Activated naive CD4-positive, alpha-beta T cell treated with anti-CD3 and anti-CD28 coated beads, Interleukin-2, amount 50 U/mL, for 72 hours (primary cell): ENCODE results near the gene KANK2. TPM values are rescaled to one million over a fixed set of nuclear protein-coding genes. Genes with fewer than 3 reads are reported as not detected.
"Not testable (repeated sequence)": the region's sequence is repeated elsewhere in the genome, so short reads cannot be mapped to it uniquely, and the experiment has no call there.

Experiments
- ATAC-seq, 2 donors: fragments of 150-1000 bp; cut with Tn5 transposase; 2 replicates each; pipeline ENCODE4 v1.10.0; 2021; ENCODE audit warnings: mild to moderate bottlenecking in 2 of 2, moderate library complexity in 2 of 2
- DNase-seq, 2 donors: peaks; one replicate each; pipeline ENCODE4 v3.0.0; 2021 to 2022; ENCODE audit warnings: low spot score in 2 of 2
- H3K27ac Mint-ChIP-seq, 2 donors: one replicate each; pipeline ENCODE4 v1.8.0; 2022; ENCODE audit warnings: mild to moderate bottlenecking in 2 of 2, mixed read lengths in 2 of 2
- H3K36me3 Mint-ChIP-seq, 2 donors: one replicate each; pipeline ENCODE4 v1.8.0; 2022; ENCODE audit warnings: mixed read lengths in 2 of 2
- H3K9me3 Mint-ChIP-seq, 2 donors: one replicate each; pipeline ENCODE4 v1.8.0; 2022; ENCODE audit warnings: mixed read lengths in 2 of 2
- total RNA-seq, 2 donors: library from RNA; stranded (reverse); gene quantifications; one replicate each; pipeline ENCODE4 v1.2.3, GENCODE V29; 2022

KANK2 gene
- total RNA-seq, 2 donors from 2014 or later: 1.6 to 5.5 TPM

DNA sequence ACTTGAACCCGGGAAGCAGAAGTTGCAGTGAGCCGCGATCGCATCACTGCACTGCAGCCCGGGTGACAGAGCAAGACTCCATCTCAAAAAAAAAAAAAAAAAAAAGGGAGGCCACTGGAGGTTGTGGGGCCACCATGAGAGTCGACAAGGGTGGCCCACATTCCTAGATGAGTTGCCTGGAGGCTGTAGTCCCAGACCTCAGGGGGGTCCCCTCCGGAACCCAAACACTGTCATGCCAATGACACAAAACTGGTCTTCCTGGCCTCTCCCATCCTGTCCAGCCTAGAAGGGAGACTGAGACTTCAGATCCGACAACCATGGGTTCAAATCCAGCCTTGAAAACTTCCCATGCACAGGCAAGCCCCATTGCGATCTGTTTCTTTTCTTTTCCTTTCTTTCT is 56.4 kb downstream of the KANK2 start:
- H3K36me3 Mint-ChIP-seq: peaks cover 7% of the 10 kb centered on the region in 2 donors
- no peak overlapping the region for H3K27ac Mint-ChIP-seq
- H3K9me3 Mint-ChIP-seq: no peaks in the 10 kb centered on the region
- no peak for ATAC-seq
- no peak for DNase-seq

DNA sequence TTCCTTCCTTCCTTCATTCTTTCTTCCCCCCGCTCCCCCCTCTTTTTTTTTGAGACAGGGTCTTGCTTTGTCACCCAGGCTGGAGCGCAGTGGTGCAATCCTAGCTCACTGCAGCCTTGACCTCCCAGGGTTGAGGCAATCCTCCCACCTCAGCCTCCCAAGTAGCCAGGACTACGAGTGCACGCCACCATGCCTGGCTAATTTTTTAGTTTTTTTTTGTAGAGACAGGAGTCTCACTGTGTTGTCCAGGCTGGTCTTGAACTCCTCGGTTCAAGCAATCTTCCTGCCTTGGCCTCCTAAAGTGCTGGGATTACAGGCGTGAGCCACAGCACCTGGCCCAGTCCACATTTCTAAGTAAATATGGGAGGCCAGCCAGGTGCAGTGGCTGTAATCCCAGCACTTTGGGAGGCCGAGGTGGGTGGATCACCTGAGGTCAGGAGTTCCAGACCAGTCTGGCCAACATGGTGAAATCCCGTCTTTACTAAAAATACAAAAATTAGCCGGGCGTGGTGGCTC is 57.3 kb downstream of the KANK2 start:
- not testable (repeated sequence) for H3K36me3 Mint-ChIP-seq, H3K27ac Mint-ChIP-seq, ATAC-seq, DNase-seq, H3K9me3 Mint-ChIP-seq

DNA sequence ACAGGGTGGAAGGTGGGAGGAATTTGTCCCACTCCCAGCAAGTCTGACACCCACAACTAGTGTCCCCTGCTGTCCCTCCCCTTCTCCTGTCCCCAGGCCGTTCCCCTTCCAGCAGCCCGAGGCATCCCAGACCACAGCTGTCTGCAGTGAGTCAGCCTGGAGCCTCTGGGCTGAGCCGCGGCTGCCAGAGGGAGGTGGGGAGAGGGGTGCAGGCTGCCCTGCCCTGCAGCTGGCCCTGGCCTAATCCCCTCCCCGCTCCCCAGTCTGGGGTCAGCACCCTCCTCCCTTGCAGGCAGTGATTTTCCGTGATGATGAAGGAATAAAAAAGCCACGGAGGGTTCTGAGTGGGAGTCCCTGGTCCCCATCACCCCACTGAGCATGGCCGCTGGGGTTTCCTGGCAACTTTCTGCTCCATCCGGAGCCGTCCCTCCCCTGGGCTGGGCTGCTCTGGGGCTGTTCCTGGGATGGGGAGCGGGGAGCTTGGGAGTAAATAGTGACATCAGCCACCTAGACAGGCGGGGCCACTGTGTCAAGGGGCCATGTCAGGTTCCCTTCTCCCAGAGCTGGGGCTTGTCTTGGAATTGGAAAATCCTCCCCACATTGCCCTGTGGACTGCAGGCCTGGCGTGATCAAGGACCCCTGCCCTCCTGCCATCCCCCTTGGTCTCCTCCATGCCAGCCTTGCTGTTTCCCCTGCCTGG is 58.6 kb downstream of the KANK2 start:
- no peak for DNase-seq
- Mint-ChIP-seq H3K27ac (no peak overlapping the region), H3K9me3 (no peaks in the 10 kb centered on the region), H3K36me3 (no peaks in the 10 kb centered on the region)
- ATAC-seq: peak; percentile 16 to 33

DNA sequence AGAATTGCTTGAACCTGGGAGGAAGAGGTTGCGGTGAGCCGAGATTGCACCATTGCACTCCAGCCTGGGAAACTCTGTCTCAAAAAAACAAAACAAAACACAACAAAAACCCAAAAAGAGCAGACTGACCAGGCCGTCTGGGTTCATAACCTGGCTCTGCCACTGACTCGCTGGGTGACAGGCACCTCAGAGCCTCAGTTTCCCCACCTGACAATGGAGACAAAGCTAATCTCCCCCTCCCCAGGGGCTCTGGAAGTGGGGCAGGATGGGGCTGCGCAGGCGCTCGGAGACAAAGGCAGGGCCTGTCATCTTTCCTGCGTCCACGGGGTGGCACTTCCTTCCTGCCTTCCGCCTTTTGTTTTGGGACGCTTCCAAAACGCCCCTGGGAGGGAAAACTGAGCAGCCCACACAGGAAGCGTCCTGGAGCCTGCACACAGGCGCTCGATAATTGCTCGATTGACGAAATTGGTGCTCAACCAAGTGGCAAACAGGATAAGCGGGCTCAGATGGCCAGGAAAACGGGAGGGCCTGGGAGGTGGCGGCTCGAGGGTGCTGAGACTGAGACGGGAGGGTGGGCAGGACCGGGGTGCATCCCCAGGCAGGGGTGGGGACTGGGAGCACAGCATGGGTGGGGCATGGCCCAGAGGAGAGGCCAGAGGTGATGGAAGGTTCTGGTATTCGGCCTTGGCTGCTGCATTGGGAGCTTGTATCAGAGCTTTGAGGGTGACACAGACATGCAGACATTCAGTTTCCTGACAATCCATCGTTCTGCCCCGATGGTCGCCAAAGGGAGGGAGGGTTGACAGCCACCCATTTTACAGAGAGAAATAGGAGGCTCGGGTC is 59.6 kb downstream of the KANK2 start:
- Mint-ChIP-seq H3K9me3 (no peaks in the 10 kb centered on the region), H3K36me3 (no peaks in the 10 kb centered on the region), H3K27ac (peak overlapping the region; percentile 69 to 93)
- ATAC-seq: peak; percentile 56 to 65
- peak in 1 of 2 donors; percentile 41 for DNase-seq

DNA sequence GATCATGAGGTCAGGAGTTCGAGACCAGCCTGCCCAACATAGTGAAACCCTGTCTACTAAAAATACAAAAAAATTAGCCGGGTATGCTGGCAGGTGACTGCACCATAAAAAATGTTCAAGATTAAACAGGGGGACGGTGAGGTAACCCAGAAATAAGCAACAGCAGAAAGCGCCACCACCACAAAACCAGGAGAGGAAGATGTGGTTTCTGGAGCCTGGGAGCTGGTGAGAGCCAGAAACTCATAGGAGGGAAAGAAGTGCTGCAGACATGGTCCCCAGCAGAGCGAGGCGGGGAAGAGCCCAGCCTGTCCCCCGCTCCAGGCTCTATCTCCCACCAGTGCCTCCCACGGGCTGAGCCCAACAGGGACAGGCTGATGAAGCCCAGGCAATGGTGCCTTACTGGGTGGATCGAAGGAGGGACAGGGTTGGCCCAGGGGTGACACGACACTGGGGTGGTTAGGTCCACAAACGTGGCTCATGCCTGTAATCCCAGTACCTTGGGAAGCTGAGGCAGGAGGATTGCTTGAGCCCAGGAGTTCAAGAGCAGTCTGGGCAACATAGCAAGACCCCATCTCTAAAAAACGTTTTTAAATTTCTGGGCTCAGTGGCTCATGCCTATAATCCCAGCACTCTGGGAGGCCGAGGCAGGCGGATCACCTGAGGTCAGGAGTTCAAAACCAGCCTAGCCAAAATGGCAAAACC is 60.8 kb downstream of the KANK2 start:
- Mint-ChIP-seq H3K9me3 (no peaks in the 10 kb centered on the region), H3K36me3 (peaks cover 0 to 7% of the 10 kb centered on the region in 2 donors), H3K27ac (peak overlapping the region; percentile 69 to 70)
- ATAC-seq (no peak), DNase-seq (no peak)

DNA sequence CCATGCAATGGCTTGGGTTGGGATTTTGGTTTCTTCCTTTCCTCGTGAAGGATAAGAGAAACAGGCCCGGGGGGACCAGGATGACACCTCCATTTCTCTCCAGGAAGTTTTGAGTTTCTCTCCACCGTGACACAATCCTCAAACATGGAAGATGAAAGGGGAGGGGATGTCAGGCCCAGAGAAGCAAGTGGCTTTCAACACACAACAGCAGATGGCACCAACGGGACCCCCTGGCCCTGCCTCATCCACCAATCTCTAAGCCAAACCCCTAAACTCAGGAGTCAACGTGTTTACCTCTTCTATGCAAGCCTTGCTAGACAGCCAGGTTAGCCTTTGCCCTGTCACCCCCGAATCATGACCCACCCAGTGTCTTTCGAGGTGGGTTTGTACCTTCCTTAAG is 65.9 kb downstream of the KANK2 start:
- peaks cover 0 to 29% of the 10 kb centered on the region in 2 donors for H3K36me3 Mint-ChIP-seq
- no peak overlapping the region for H3K27ac Mint-ChIP-seq
- DNase-seq: no peak
- no peak for ATAC-seq
- no peaks in the 10 kb centered on the region for H3K9me3 Mint-ChIP-seq

DNA sequence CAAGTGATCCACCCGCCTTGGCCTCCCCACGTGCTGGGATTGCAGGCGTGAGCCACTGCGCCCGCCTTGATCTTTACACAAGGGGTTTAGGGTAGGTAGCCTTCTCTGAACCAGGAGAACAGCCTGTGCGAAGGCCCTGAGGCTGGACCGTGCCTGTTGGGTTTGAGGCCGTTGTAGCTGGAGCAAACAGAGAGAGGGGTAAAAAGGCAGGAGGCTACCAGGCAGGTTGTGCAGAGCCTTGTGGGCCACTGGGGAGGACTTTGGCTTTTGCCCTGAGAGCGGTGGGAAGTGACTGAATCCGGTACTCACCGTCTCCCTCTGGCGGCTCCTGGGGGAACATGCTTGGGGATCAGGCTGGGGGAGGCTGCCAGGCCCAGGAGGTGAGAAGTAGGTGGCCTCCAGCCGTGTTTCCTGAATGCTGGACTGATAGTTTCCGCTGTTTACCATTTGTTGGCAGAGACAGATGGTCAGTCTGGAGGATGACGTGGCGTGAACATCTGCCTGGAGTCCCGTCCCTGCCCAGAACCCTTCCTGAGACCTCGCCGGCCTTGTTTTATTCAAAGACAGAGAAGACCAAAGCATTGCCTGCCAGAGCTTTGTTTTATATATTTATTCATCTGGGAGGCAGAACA is 66.4 kb downstream of the KANK2 start:
- peak; percentile 70 to 76 for ATAC-seq
- H3K27ac Mint-ChIP-seq: peak overlapping the region; percentile 76 to 93
- no peaks in the 10 kb centered on the region for H3K9me3 Mint-ChIP-seq
- H3K36me3 Mint-ChIP-seq: peaks cover 0 to 34% of the 10 kb centered on the region in 2 donors
- peak; percentile 68 to 75 for DNase-seq

DNA sequence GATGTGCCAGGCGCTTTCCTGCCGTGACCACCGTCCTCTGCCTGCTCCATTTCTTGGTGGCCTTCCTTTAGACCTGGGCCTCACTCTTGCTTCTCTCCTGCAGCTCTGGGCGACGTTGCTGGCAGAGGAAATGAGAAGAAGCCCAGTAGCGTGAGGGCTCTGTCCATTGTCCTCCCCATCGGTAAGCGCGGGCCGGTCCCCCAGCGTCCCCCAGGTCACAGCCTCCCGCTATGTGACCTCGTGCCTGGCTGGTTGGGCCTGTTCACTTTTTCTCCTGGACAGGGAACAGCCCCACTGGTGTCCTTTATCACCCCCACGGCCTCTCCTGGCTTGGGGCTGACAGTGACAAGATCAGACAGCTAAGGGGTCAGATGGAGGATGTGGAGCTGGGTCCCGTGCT is 69.4 kb downstream of the KANK2 start:
- ATAC-seq: no peak
- no peak for DNase-seq
- H3K36me3 Mint-ChIP-seq: peaks cover 0 to 34% of the 10 kb centered on the region in 2 donors
- no peaks in the 10 kb centered on the region for H3K9me3 Mint-ChIP-seq
- H3K27ac Mint-ChIP-seq: peak overlapping the region in 1 of 2 donors; percentile 82

DNA sequence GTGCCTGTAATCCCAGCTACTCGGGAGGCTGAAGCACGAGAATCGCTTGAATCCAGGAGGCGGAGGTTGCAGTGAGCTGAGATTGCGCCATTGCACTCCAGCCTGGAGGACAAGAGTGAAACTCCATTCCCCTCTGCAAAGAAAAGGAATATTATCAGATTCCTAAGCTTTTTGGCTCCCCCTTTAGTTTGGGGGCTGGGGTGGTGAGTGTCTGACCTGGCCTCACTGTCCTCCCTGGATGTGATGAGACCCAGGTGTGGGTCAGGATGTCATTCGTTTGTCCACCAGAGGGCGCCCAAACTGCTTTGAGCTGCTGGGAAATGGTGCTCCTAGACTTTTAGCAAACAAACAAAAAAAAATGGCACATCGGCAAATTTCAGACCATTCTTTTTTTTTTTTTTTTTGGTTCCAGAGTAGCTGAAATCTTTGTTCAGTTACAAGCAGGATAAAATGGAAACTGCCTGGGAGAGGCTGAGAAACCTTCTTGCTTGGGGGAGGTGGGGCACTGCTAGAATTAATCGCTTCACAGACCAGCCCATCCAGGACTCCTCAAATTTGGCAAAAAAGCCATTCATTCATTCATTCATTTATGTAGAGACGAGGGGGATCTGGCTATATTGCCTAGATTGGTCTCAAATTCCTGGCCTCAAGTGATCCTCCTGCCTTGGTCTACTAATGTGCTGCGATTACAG is 71.2 kb downstream of the KANK2 start:
- no peaks in the 10 kb centered on the region for H3K9me3 Mint-ChIP-seq
- peak in 1 of 2 donors; percentile 82 for DNase-seq
- H3K27ac Mint-ChIP-seq: no peak overlapping the region
- peaks cover 0 to 24% of the 10 kb centered on the region in 2 donors for H3K36me3 Mint-ChIP-seq
- peak; percentile 73 to 76 for ATAC-seq

DNA sequence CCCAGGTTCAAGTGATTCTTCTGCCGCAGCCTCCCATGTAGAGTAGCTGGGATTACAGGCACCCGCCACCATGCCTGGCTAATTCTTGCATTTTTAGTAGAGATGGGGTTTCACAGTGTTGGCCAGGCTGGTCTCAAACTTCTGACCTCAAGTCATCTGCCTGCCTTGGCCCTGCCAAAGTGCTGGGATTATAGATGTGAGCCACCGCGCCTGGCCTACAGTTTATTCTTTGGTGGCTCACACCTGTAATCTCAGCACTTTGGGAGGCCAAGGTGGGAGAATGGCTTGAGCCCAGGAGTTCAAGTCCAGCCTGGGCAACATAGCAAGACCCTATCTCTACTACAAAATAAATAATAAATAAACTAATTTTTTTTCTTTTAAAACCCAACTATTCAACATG is 73.2 kb downstream of the KANK2 start:
- ATAC-seq, DNase-seq, H3K9me3 Mint-ChIP-seq: not testable (repeated sequence)
- H3K36me3 Mint-ChIP-seq: peaks cover 17 to 26% of the 10 kb centered on the region in 2 donors
- peak overlapping the region in 1 of 2 donors; percentile 29 for H3K27ac Mint-ChIP-seq

DNA sequence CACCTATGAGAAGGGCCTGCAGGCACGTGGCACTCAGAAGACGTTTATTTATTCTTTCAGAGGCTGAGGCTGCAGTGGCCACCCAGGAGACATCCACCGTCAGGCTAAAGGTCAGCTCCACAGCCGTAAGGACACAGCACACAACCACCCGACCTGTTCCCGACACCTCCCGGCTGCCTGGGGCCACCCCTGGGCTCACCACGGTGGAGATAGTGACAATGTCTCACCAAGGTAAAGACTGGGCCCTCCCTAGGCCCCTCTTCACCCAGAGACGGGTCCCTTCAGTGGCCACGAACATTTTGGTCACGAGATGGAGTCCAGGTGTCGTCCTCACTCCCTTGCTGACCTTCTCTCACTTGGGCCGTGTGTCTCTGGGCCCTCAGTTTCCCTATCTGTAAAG is 74.2 kb downstream of the KANK2 start:
- Mint-ChIP-seq H3K9me3 (no peaks in the 10 kb centered on the region), H3K27ac (peak overlapping the region in 1 of 2 donors; percentile 89), H3K36me3 (peaks cover 17 to 31% of the 10 kb centered on the region in 2 donors)
- DNase-seq (no peak), ATAC-seq (no peak)

DNA sequence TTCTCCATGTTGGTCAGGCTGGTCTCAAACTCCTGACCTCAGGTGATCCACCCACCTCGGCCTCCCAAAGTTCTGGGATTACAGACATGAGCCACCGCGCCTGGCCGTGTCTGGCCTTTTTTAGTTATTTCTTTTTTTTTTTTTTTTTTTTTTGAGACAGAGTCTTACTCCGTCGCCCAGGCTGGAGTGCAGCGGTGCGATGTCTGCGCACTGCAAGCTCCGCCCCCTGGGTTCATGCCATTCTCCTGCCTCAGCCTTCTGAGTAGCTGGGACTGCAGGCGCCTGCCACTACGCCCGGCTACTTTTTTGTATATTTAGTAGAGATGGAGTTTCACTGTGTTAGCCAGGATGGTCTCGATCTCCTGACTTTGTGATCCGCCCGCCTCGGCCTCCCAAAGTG is 75.4 kb downstream of the KANK2 start:
- H3K36me3 Mint-ChIP-seq: peaks cover 17 to 27% of the 10 kb centered on the region in 2 donors
- not testable (repeated sequence) for ATAC-seq, H3K9me3 Mint-ChIP-seq, DNase-seq, H3K27ac Mint-ChIP-seq

DNA sequence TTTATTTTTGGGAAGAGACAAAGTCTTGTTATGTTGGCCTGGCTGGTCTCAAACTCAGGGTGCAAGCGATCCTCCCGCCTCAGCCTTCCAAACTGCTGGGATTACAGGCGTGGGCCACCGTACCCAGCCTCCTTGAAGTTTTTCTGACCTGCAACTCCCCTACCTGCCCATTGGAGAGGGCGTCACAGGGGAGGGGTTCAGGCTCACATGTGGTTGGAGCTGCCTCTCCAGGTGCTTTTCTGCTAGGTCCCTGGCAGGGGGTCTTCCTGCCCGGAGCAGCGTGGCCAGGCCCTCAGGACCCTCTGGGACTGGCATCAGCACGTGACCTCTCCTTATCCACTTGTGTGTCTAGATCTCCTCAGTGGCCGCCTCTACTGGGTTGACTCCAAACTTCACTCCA is 80.8 kb downstream of the KANK2 start:
- Mint-ChIP-seq H3K36me3 (peaks cover 33 to 49% of the 10 kb centered on the region in 2 donors), H3K27ac (peak overlapping the region in 1 of 2 donors; percentile 70), H3K9me3 (no peaks in the 10 kb centered on the region)

DNA sequence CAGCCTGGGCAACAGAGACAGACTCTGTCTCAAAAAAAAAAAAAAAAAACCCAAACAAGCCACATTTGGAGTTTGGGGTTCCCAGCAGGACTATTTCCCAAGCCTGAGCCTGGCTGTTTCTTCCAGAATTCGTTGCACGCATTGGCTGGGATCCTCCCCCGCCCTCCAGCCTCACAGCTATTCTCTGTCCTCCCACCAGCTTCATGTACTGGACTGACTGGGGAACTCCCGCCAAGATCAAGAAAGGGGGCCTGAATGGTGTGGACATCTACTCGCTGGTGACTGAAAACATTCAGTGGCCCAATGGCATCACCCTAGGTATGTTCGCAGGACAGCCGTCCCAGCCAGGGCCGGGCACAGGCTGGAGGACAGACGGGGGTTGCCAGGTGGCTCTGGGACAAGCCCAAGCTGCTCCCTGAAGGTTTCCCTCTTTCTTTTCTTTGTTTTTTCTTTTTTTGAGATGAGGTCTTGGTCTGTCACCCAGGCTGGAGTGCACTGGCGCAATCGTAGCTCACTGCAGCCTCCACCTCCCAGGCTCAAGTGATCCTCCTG is 81.4 kb downstream of the KANK2 start:
- no peaks in the 10 kb centered on the region for H3K9me3 Mint-ChIP-seq
- DNase-seq (no peak), ATAC-seq (no peak)
- H3K36me3 Mint-ChIP-seq: peaks cover 33 to 49% of the 10 kb centered on the region in 2 donors
- H3K27ac Mint-ChIP-seq: peak overlapping the region; percentile 70 to 81

More for the DNA sequence above, 80.8 kb downstream of the KANK2 start:
- ATAC-seq (no peak), DNase-seq (no peak)

DNA sequence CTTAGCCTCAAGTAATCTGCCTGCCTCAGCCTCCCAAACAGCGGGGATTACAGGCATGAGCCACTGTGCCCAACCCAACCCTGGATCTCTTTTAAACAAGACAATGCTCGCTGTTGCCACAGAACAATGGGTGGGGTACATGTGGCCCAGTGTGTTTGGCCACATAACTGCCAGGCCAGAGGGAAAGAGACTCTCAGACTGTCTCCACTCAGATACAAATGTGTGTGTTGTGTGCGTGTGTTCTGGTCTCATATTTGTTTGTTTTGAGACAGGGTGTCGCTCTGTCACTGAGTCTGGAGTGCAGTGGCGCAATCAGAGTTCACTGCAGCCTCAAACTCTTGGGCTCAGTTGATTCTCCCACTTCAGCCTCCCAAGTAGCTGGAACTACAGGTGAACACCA is 82.3 kb downstream of the KANK2 start:
- peaks cover 24 to 41% of the 10 kb centered on the region in 2 donors for H3K36me3 Mint-ChIP-seq
- DNase-seq (no peak), ATAC-seq (no peak)
- peak overlapping the region in 1 of 2 donors; percentile 39 for H3K27ac Mint-ChIP-seq
- H3K9me3 Mint-ChIP-seq: no peaks in the 10 kb centered on the region
